ENCODE measurements around the gene SDHB.

The SDHB gene

GRCh38 chr1:16972189-16972895 is 81.5 kb downstream of the SDHB start:
- H3K4me3 ChIP-seq (ENCODE audit: low read depth, low read length): no peak overlapping the region
- no peak for DNase-seq (ENCODE audit: low read depth)
- no peak for TF ChIP-seq CTCF (IDR thresholded peaks at IDR 0.05; ENCODE audit: low read depth, low read length, missing control alignments)

- no peak for TF ChIP-seq CTCF (IDR thresholded peaks at IDR 0.05; ENCODE audit: low read depth, low read length, missing control alignments)
- no peak for DNase-seq (ENCODE audit: low read depth)
- no peak overlapping the region for H3K4me3 ChIP-seq (ENCODE audit: low read depth, low read length)
Observed at GRCh38 chr1:16971341-16972188, 82.3 kb downstream of the SDHB start.

- DNase-seq (ENCODE audit: low read depth): no peak
- no peak for TF ChIP-seq CTCF (IDR thresholded peaks at IDR 0.05; ENCODE audit: low read depth, low read length, missing control alignments)
- no peak overlapping the region for H3K4me3 ChIP-seq (ENCODE audit: low read depth, low read length)
Observed at GRCh38 chr1:16970132-16970910, 83.5 kb downstream of the SDHB start.

GRCh38 chr1:16969651-16970050 is 84.2 kb downstream of the SDHB start:
- no peak for TF ChIP-seq CTCF (IDR thresholded peaks at IDR 0.05; ENCODE audit: low read depth, low read length, missing control alignments)
- no peak overlapping the region for H3K4me3 ChIP-seq (ENCODE audit: low read depth, low read length)
- no peak for DNase-seq (ENCODE audit: low read depth)

- no peak for TF ChIP-seq CTCF (IDR thresholded peaks at IDR 0.05; ENCODE audit: low read depth, low read length, missing control alignments)
- no peak for DNase-seq (ENCODE audit: low read depth)
Observed at GRCh38 chr1:16969057-16969611, 84.7 kb downstream of the SDHB start.

More at GRCh38 chr1:16969057-16969611, 84.7 kb downstream of the SDHB start:
- H3K4me3 ChIP-seq (ENCODE audit: low read depth, low read length): no peak overlapping the region
